ENCODE measurements around the gene PRDX5.

DNA sequence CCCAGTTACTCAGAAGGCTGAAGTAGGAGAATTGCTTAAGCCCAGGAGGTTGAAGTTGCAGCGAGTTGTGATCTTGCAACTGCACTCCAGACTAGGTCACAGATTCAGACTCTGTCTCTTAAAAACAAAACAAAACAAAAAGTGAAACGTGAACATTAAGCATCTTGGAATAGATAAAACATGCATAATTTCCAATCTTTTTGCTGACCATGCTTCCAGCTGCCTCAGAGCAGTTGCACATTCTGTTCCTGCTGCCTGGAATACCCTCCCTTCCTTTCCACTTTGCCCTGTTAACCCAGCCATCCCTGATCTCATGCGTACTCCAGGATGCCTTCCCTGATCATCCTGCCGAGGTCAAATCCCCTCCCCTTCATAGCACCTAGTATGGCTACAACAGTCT lies 21.4 kb downstream of the PRDX5 start:
- TF ChIP-seq CTCF (IDR thresholded peaks at IDR 0.05) (no peak), POLR2AphosphoS5 (IDR thresholded peaks at IDR 0.05) (no peak), POLR2A (IDR thresholded peaks at IDR 0.05) (no peak), EP300 (IDR thresholded peaks at IDR 0.05) (no peak)

All from stomach (tissue), 4 donors.